Measurements from ENCODE around the gene MEIKIN. TPM values are rescaled to one million over a fixed set of nuclear protein-coding genes. Genes with fewer than 3 reads are reported as not detected.

Gene MEIKIN
- total and polyA plus RNA-seq, 2 donors (not counting 3 experiments of a cell fraction or from before 2014, with no cell fraction given), result not detected

DNA sequence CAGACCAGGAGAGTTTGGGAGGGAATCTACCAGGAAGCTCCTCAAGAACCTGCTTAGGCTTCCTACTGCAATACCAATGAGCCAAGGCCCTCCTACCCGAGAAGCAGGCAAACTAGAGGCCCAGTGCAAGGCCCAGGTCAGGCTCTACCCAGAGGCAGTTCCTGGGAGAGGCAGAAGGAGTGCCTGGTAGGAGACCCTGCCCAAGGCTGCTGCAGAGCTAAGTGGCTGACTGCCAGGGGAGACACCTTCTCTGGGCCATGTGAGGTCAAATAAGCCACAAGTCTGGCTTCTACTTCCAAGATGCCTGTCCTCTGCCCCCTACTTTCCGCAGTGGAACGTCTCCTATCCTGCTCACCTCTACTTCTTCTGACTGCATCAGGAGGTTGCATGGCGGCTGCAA, 48.2 kb upstream of the MEIKIN start:
- FAIRE-seq, result no peak
- Histone ChIP-seq H3K4me3 (replicated peaks in 1 of 3; ENCODE audit: insufficient read depth in 1 of 3, low read depth in 1 of 3, low read length in 3 of 3) (no peak overlapping the region), H3K9me1 (replicated peaks; ENCODE audit: control insufficient read depth, extremely low read depth, insufficient read depth, low read length) (no peaks in the 10 kb centered on the region), H3K9me3 (replicated peaks; ENCODE audit: control insufficient read depth, insufficient read depth, low read length) (no peaks in the 10 kb centered on the region), H4K20me1 (replicated peaks; ENCODE audit: control insufficient read depth, extremely low read depth, insufficient read depth, low read length) (no peaks in the 10 kb centered on the region), H3K79me2 (ENCODE audit: control insufficient read depth, insufficient read depth, low read length) (no peaks in the 10 kb centered on the region), H3K27me3 (ENCODE audit: control insufficient read depth in 2 of 2, insufficient read depth in 2 of 2, low read length in 2 of 2) (no peaks in the 10 kb centered on the region), H3K27ac (ENCODE audit: insufficient read depth, low read depth, low read length) (no peak overlapping the region), H3K4me2 (ENCODE audit: insufficient read depth, low read length) (no peak overlapping the region), H3K9ac (replicated peaks; ENCODE audit: extremely low read depth, insufficient read depth, low read length) (no peak overlapping the region), H3K36me3 (ENCODE audit: control insufficient read depth in 2 of 2, extremely low read depth in 1 of 2, insufficient read depth in 2 of 2, low read length in 2 of 2) (no peaks in the 10 kb centered on the region), H2AFZ (ENCODE audit: low read depth, low read length) (no peak overlapping the region), H3K4me1 (ENCODE audit: control insufficient read depth, extremely low read depth, insufficient read depth, low read length) (peaks cover 17% of the 10 kb centered on the region)
- CTCF ChIA-PET, result no interaction called here
- dilution Hi-C loops (cut with MboI; ENCODE audit: extremely low pct_ligation_motif_present, low sequenced_read_pairs), result no loop called here
- intact Hi-C loops (cut with micrococcal nuclease), result no loop called here
- no TSS peak for BruUV-seq (replicated peaks)
- TF ChIP-seq POLR2A (IDR thresholded peaks at IDR 0.05; ENCODE audit: low read depth, low read length) (no peak), EZH2 (IDR thresholded peaks at IDR 0.05; ENCODE audit: borderline replicate concordance, low read depth, low read length, severe bottlenecking) (no peak), MYC (IDR thresholded peaks at IDR 0.05; ENCODE audit: low read depth, low read length) (no peak), JUN (IDR thresholded peaks at IDR 0.05; ENCODE audit: borderline replicate concordance, insufficient read depth, insufficient read length, low read depth) (no peak), POLR2AphosphoS5 (IDR thresholded peaks at IDR 0.05; ENCODE audit: insufficient read depth, low read depth, low read length) (no peak), FOS (IDR thresholded peaks at IDR 0.05; ENCODE audit: borderline replicate concordance, insufficient read depth, low read length) (no peak), GATA2 (IDR thresholded peaks at IDR 0.05; ENCODE audit: insufficient read depth, insufficient read length, low read depth, low read length) (no peak)
- TF ChIP-seq, protein P1, sequence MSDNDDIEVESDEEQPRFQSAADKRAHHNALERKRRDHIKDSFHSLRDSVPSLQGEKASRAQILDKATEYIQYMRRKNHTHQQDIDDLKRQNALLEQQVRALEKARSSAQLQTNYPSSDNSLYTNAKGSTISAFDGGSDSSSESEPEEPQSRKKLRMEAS (IDR thresholded peaks at IDR 0.05; ENCODE audit: insufficient read depth, insufficient read length), result no peak
- TF ChIP-seq, protein P2, sequence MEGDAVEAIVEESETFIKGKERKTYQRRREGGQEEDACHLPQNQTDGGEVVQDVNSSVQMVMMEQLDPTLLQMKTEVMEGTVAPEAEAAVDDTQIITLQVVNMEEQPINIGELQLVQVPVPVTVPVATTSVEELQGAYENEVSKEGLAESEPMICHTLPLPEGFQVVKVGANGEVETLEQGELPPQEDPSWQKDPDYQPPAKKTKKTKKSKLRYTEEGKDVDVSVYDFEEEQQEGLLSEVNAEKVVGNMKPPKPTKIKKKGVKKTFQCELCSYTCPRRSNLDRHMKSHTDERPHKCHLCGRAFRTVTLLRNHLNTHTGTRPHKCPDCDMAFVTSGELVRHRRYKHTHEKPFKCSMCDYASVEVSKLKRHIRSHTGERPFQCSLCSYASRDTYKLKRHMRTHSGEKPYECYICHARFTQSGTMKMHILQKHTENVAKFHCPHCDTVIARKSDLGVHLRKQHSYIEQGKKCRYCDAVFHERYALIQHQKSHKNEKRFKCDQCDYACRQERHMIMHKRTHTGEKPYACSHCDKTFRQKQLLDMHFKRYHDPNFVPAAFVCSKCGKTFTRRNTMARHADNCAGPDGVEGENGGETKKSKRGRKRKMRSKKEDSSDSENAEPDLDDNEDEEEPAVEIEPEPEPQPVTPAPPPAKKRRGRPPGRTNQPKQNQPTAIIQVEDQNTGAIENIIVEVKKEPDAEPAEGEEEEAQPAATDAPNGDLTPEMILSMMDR (IDR thresholded peaks at IDR 0.05; ENCODE audit: extremely low read depth in 1 of 2, insufficient read depth in 1 of 2, low read depth in 1 of 2, low read length in 2 of 2), result no peak
- DNase-seq (ENCODE audit: low read depth, low spot score), result no peak
- POLR2A ChIA-PET, result no interaction called here

Measured in endothelial cell of umbilical vein (primary cell).